GM18909 (cell line): ENCODE data around the gene ABCB6.
A peak's percentile ranks its signal among the peaks of the same experiment; 100 is the strongest.
"Not testable (repeated sequence)": the region's sequence is repeated elsewhere in the genome, so short reads cannot be mapped to it uniquely, and the experiment has no call there.

Experiments used
- ATAC-seq: cut with Tn5 transposase; IDR thresholded peaks from one replicate; pipeline ENCODE4 v1.9.1; 2021; ENCODE audit warnings: mild to moderate bottlenecking; ENCODE audit not compliant: unreplicated experiment, poor library complexity

The ABCB6 gene

GRCh38 chr2:219218732-219219701 lies at the start of gene ABCB6:
Gene ABCB6 (minus strand): TSS chr2:219218958. CDS start chr2:219218673, 285 bp downstream.
- ATAC-seq = peak; percentile 81

- ATAC-seq = no peak
Observed at GRCh38 chr2:219268294-219268693, 49.5 kb upstream of the ABCB6 start.

GRCh38 chr2:219266886-219267285 lies 48.1 kb upstream of the ABCB6 start:
- no peak for ATAC-seq

GRCh38 chr2:219266232-219266631 lies 47.5 kb upstream of the ABCB6 start:
- no peak for ATAC-seq

GRCh38 chr2:219261024-219261855 lies 42.5 kb upstream of the ABCB6 start:
- no peak for ATAC-seq

GRCh38 chr2:219258942-219259341 lies 40.2 kb upstream of the ABCB6 start:
- not testable (repeated sequence) for ATAC-seq

- peak; percentile 27 for ATAC-seq
Observed at GRCh38 chr2:219254590-219255201, 35.9 kb upstream of the ABCB6 start.

GRCh38 chr2:219253753-219254589 lies 35.2 kb upstream of the ABCB6 start, which contains the start of gene TUBA4A:
Gene TUBA4A (minus strand): TSS chr2:219253918. CDS start chr2:219253858, 60 bp downstream.
- peak; percentile 52 for ATAC-seq

GRCh38 chr2:219252900-219253752 lies 34.4 kb upstream of the ABCB6 start, which contains the start of gene TUBA4B:
Gene TUBA4B (plus strand): TSS chr2:219253243. CDS start chr2:219253408, 165 bp downstream.
- ATAC-seq = peak; percentile 9

GRCh38 chr2:219252570-219252899 lies 33.8 kb upstream of the ABCB6 start:
- ATAC-seq = no peak

- no peak for ATAC-seq
Observed at GRCh38 chr2:219252084-219252483, 33.3 kb upstream of the ABCB6 start.

GRCh38 chr2:219251656-219252055 lies 32.9 kb upstream of the ABCB6 start:
- ATAC-seq = no peak

GRCh38 chr2:219250049-219250781 lies 31.5 kb upstream of the ABCB6 start:
- no peak for ATAC-seq

- ATAC-seq = peak; percentile 48
Observed at GRCh38 chr2:219249203-219249980, 30.6 kb upstream of the ABCB6 start.

- no peak for ATAC-seq
Observed at GRCh38 chr2:219248845-219249202, 30.1 kb upstream of the ABCB6 start.

GRCh38 chr2:219247678-219248642 lies 29.2 kb upstream of the ABCB6 start:
- ATAC-seq = peak; percentile 26
